WI38 (cell line): ENCODE data around the gene KCNH1.

Experiments
- H3K4me3 ChIP-seq: 2 replicates; pipeline ENCODE4 v1.5.1; 2011; ENCODE audit warnings: low read depth, mild to moderate bottlenecking, control low read depth, low read length
- TF ChIP-seq, protein P1 (sequence below): IDR thresholded peaks from 2 replicates; pipeline ENCODE4 v1.5.1; 2012; ENCODE audit warnings: low read depth, mild to moderate bottlenecking, control low read depth, low read length

The KCNH1 gene

DNA sequence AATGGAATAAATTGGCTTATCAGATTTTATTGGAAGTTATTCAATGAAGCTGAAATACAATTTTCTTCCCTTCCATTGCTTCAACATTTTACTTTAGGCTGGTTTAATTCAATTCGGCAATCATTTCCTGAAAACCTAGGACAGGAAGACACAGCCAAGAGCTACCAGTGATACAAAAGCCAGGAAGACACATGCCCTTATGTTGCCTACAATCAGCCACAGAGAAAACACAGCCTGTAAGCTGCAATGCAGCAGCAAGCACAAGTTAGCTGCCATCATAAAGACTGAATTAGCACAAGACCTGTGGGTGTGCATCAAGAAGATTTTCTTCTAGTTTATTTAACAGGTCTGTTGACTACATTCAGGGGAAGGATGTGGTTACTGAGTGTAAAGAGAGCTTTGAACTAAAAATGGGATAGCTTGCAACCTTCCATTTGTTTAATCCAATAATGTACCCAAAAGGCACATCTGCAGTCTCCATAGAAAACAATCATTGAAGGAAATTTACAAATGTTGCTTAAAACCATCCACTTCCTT, 193.8 kb downstream of the KCNH1 start:
- TF ChIP-seq, protein P1, sequence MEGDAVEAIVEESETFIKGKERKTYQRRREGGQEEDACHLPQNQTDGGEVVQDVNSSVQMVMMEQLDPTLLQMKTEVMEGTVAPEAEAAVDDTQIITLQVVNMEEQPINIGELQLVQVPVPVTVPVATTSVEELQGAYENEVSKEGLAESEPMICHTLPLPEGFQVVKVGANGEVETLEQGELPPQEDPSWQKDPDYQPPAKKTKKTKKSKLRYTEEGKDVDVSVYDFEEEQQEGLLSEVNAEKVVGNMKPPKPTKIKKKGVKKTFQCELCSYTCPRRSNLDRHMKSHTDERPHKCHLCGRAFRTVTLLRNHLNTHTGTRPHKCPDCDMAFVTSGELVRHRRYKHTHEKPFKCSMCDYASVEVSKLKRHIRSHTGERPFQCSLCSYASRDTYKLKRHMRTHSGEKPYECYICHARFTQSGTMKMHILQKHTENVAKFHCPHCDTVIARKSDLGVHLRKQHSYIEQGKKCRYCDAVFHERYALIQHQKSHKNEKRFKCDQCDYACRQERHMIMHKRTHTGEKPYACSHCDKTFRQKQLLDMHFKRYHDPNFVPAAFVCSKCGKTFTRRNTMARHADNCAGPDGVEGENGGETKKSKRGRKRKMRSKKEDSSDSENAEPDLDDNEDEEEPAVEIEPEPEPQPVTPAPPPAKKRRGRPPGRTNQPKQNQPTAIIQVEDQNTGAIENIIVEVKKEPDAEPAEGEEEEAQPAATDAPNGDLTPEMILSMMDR = no peak
- no peak overlapping the region for H3K4me3 ChIP-seq

DNA sequence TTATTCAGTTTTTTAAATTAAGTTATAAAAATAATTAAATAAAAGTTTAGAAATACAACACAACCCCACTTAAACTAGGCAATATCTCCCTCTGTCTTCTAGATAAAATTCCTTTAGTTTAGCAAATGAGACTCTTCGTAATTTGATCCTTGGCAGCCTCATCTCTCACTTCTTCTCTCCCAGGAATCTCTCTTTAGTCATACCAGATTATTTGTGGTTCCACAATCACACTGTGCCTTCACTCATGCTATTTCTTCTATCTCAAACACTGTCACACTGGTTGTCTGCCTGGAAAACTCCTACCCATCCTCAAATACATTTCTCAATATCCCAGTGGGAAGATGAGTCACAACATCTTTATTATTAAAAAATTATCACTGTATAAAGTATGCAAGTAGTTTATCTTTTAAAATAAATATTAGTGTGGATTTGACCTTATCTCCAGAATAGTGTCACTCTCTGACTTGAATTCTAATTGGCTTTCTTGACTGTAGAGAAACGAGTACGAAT, 195.5 kb downstream of the KCNH1 start:
- no peak overlapping the region for H3K4me3 ChIP-seq
- TF ChIP-seq, protein P1 = no peak

DNA sequence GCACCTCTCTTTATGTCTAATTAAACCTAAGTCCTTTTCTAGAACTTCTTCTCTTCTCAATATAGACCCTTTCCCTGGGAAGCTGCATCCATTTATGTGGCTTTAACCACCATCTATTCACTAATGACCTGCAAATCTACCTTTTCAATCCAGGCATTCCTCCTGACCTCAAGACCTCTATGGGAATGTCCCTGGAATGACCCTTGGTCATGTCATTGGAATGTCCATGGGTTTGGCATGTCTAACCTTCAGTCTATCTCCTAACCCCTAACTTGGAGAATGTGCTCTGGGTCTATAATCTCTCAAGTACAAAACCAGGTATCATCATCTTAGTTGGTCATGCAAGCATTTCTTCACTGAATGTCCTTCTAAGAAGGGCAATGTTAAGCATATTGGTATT, 196.1 kb downstream of the KCNH1 start:
- TF ChIP-seq, protein P1 = no peak
- no peak overlapping the region for H3K4me3 ChIP-seq

DNA sequence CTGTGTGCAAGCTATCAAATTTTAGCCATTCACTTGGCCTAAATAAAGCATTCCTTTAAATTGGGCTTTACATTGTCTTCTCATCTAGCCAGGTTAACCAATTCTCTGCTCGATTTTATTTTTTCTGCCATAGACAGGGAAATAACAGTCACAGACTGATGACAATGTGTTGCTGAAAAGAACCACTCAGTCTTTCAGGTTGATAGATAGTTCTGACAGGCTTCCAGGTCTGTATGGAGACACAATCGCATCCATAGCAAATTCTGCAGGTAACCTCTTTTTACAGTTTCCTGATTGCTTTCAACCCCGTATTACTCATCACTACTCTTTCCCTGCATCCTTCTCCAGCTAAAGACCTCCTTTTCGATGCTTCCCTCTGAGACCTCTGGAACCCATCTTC, 198.0 kb downstream of the KCNH1 start:
- TF ChIP-seq, protein P1 = no peak

DNA sequence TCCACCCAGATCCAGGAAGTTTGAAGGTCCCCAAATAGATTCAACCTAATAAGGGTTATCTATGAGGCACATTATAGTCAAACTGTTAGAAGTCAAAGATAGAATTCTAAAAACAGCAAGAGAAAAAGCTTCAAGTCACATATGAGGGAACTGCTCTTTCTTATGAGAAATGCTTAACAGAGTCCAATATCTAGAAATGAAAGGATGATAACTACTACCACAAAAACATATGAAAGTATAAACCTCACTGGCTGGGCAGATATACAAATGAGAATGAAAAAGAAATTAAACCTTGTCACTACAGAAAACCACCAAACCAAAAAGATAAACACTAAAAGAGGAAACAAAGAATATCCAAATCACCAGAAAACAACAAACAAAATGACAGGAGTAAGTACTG, 201.8 kb downstream of the KCNH1 start:
- H3K4me3 ChIP-seq = no peak overlapping the region
- TF ChIP-seq, protein P1 = no peak

More for the DNA sequence above, 198.0 kb downstream of the KCNH1 start:
- no peak overlapping the region for H3K4me3 ChIP-seq

DNA sequence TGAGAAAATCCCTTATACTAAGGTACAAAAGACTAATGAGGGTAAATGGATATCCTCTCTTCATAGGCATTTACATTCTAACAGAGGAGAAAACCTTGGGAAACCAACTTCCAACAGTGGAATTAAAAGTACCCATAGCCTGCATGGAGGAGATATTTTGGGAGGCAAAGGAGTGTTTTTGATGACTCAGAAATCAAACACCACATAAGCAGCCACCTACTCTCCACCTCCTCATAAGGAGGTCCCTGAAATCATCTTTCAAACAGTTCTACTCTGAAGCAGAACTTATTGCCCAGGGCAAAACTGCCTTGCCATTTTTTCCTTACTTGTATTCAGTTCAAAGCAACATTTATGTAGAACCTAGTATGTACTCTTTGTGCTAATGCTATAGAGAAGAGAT, 211.3 kb downstream of the KCNH1 start:
- TF ChIP-seq, protein P1 = no peak
- no peak overlapping the region for H3K4me3 ChIP-seq

DNA sequence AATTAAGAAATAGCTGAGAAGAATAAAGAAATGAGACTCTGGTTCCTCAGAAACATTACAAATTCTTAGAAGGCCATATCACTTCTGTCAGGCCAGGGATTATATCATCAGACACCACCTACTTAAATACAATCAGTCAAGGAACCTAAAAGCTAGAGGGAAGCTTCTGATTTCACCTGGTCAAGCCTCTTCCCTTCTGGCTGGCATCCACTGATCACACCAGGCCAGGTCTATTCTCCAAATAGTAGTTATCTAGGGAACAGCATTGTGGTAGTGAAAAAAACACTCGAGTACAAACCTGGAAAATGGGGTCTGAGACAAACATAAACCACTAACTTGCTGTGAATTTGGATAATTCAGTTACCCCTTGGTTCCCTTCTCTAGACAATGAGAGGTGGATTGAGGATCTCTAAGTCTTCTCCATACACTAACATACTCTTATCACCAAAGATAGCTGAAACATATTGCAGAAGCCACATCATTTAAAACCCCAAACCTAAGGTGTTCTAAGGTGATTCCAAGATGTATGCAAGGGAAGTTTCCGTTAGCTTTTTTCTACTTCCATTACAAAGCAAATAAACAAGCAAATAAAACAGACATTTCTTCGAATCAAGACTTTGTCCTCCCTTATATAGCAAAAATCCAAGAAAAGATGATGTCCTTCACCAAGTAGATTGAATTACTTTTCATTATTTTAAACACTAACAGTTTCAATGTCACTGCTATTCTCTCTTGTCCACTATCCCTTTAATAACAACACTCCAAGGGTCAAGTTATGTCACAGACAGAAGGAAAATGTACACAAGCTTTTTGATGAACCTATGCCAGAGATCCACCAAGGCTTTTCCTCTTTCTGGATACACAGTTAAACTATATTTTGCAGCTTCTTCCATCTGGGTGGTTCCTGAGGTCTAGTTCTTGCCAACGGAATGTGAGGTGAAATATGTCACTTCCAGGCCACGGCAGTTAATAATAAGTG, 212.9 kb downstream of the KCNH1 start:
- TF ChIP-seq, protein P1 = no peak
- H3K4me3 ChIP-seq = no peak overlapping the region
